ENCODE data around the gene DPYSL5. TPM values are rescaled to one million over a fixed set of nuclear protein-coding genes. Genes with fewer than 3 reads are reported as not detected.

The DPYSL5 gene
- polyA plus RNA-seq, 2 of the 4 experiments (the other 2 are of a cell fraction), result 2.5 to 8.2 TPM

GRCh38 chr2:26860211-26860850 is 12.4 kb downstream of the DPYSL5 start:
- TF ChIP-seq REST (IDR thresholded peaks at IDR 0.05), result no peak
- no peak for TF ChIP-seq HOXB5 (CRISPR knock-in tag; IDR thresholded peaks at IDR 0.05)
- TF ChIP-seq, protein P1, sequence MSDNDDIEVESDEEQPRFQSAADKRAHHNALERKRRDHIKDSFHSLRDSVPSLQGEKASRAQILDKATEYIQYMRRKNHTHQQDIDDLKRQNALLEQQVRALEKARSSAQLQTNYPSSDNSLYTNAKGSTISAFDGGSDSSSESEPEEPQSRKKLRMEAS (IDR thresholded peaks at IDR 0.05), result no peak
- TF ChIP-seq HEYL (CRISPR knock-in tag; IDR thresholded peaks at IDR 0.05), result no peak
- no peak for TF ChIP-seq EHF (CRISPR knock-in tag; IDR thresholded peaks at IDR 0.05)
- TF ChIP-seq KDM1A (IDR thresholded peaks at IDR 0.05; ENCODE audit: low read depth), result no peak
- 23% methylated on average over 3 of the region's 3 CpGs for WGBS (ENCODE audit: missing lambda C conversion rate)
- Histone ChIP-seq H3K9me3 (no peaks in the 10 kb centered on the region), H3K4me3 (no peak overlapping the region), H3K27ac (no peak overlapping the region), H3K4me1 (no peaks in the 10 kb centered on the region), H3K4me2 (no peak overlapping the region)
- DNase-seq (ENCODE audit: low read depth in 1 of 2, low spot score in 1 of 2) (no peak), ATAC-seq (no peak), FAIRE-seq (no peak)
- POLR2A ChIA-PET, result no interaction called here
- CTCF ChIA-PET, result interaction anchor here (0.6 to 25.2 kb wide), 6 partner anchors 11 to 88 kb away, joined by 3 to 669 read pairs (median 17); partner anchors contain the start of gene DPYSL5

GRCh38 chr2:26861610-26862224 is 13.8 kb downstream of the DPYSL5 start:
- CTCF ChIA-PET, result interaction anchor here (1.0 to 25.2 kb wide), 4 partner anchors 14 to 86 kb away, joined by 4 to 669 read pairs (median 24); partner anchors contain the start of gene DPYSL5
- FAIRE-seq (no peak), DNase-seq (ENCODE audit: low read depth in 1 of 2, low spot score in 1 of 2) (no peak), ATAC-seq (no peak)
- no peaks in the 10 kb centered on the region for H3K4me1 ChIP-seq
- 47% methylated on average over 2 of the region's 2 CpGs for WGBS (ENCODE audit: missing lambda C conversion rate)
- TF ChIP-seq NPAS2 (CRISPR knock-in tag; IDR thresholded peaks at IDR 0.05; ENCODE audit: borderline replicate concordance) (no peak), CTCF (IDR thresholded peaks at IDR 0.05) (no peak)
- H3K27ac ChIP-seq, result no peak overlapping the region
- POLR2A ChIA-PET, result no interaction called here
- no peak overlapping the region for H3K4me2 ChIP-seq
- H3K9me3 ChIP-seq, result no peaks in the 10 kb centered on the region
- no peak overlapping the region for H3K4me3 ChIP-seq

- ChIA-PET POLR2A (no interaction called here), CTCF (interaction anchor here (3.9 kb wide), 1 partner anchor 17 kb away, joined by 41 read pairs; the partner anchor contains the start of gene DPYSL5)
- Histone ChIP-seq H3K4me2 (no peak overlapping the region), H3K4me3 (no peak overlapping the region), H3K27ac (no peak overlapping the region), H3K9me3 (no peaks in the 10 kb centered on the region), H3K4me1 (no peaks in the 10 kb centered on the region)
- FAIRE-seq, result no peak
- 57% methylated on average over 2 of the region's 2 CpGs for WGBS (ENCODE audit: missing lambda C conversion rate)
- DNase-seq (ENCODE audit: low read depth in 1 of 2, low spot score in 1 of 2), result no peak
- TF ChIP-seq SREBF2 (IDR thresholded peaks at IDR 0.05), result no peak
- no peak for TF ChIP-seq HOXB5 (CRISPR knock-in tag; IDR thresholded peaks at IDR 0.05)
- TF ChIP-seq CTCF (IDR thresholded peaks at IDR 0.05), result no peak
- TF ChIP-seq EHMT2 (IDR thresholded peaks at IDR 0.05; ENCODE audit: low read depth), result no peak
- TF ChIP-seq RAD21 (conservative IDR thresholded peaks at IDR 0.05 in 1 of 2, IDR thresholded peaks at IDR 0.05 in 1 of 2), result no peak
- no peak for TF ChIP-seq KDM1A (IDR thresholded peaks at IDR 0.05; ENCODE audit: low read depth)
- TF ChIP-seq EP300 (IDR thresholded peaks at IDR 0.05), result no peak
- no peak for ATAC-seq
Measured at GRCh38 chr2:26864226-26864625, 16.3 kb downstream of the DPYSL5 start.

Data from A549 (cell line).